ENCODE data around the gene IBSP.

The IBSP gene

GRCh38 chr4:87799301-87800113, at the start of gene IBSP:
Gene IBSP (plus strand): TSS chr4:87799554. CDS start chr4:87802362, 2,808 bp downstream.
- FAIRE-seq (no peak), DNase-seq (ENCODE audit: insufficient read length, low spot score) (no peak)

GRCh38 chr4:87749883-87750282, 49.5 kb upstream of the IBSP start:
- DNase-seq (ENCODE audit: insufficient read length, low spot score) (no peak), FAIRE-seq (no peak)

GRCh38 chr4:87758270-87758669, 41.1 kb upstream of the IBSP start:
- DNase-seq (ENCODE audit: insufficient read length, low spot score) (no peak), FAIRE-seq (no peak)

- DNase-seq (ENCODE audit: insufficient read length, low spot score), result no peak
These were observed 37.0 kb upstream of the IBSP start for GRCh38 chr4:87762311-87762710.

GRCh38 chr4:87781569-87781968, 17.8 kb upstream of the IBSP start:
- FAIRE-seq, result no peak
- no peak for DNase-seq (ENCODE audit: insufficient read length, low spot score)

More at GRCh38 chr4:87762311-87762710, 37.0 kb upstream of the IBSP start:
- no peak for FAIRE-seq

DNA sequence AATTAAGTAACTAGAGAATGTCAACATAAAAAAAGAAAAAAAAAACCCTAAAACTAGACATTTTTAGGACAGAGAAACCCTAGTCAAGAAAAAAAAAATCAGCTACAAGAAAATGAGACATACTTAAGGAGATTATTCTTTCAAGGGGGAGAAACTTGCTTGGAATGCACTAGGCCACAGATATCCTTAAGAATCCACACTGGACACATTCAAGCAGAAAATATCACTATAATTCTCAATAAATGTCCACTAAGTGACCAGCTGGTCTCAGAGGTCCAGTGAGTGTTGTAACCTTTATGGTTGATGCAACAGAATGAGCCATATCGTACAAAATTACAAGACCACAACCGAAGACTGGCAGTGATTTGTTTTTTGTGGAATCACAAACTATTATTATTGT, 15.6 kb upstream of the IBSP start:
- no peak for FAIRE-seq

GRCh38 chr4:87785731-87786509, 13.4 kb upstream of the IBSP start:
- FAIRE-seq, result no peak

More for the DNA sequence above, 15.6 kb upstream of the IBSP start:
- no peak for DNase-seq (ENCODE audit: insufficient read length, low spot score)

DNA sequence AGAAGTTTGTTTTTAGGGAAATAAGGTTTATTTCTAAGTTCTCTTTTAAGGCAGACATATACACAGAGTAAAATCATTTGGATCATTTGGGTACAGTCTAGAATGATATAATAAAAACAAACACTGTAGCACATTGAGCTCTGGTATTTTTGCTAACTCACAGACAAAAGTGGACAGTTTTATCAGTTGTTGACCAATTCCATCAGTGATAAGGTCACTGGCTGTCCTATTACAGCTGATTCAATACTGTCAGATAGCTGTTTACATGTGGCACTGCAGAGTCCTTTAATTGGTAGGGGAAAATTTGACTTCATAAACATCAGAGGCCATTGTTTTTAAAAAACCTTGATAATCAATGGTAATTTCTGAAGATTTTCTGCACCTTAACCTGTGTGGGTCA, 3.5 kb downstream of the IBSP start:
- DNase-seq (ENCODE audit: insufficient read length, low spot score) (no peak), FAIRE-seq (no peak)

More at GRCh38 chr4:87785731-87786509, 13.4 kb upstream of the IBSP start:
- no peak for DNase-seq (ENCODE audit: insufficient read length, low spot score)

- DNase-seq (ENCODE audit: insufficient read length, low spot score) (no peak), FAIRE-seq (no peak)
These were observed 4.1 kb downstream of the IBSP start for GRCh38 chr4:87803421-87803820.

- FAIRE-seq (no peak), DNase-seq (ENCODE audit: insufficient read length, low spot score) (no peak)
These were observed 5.5 kb downstream of the IBSP start for GRCh38 chr4:87804871-87805270.

GRCh38 chr4:87805971-87806370, 6.6 kb downstream of the IBSP start:
- FAIRE-seq (no peak), DNase-seq (ENCODE audit: insufficient read length, low spot score) (peak; percentile 5)

GRCh38 chr4:87806520-87806919, 7.2 kb downstream of the IBSP start:
- FAIRE-seq (no peak), DNase-seq (ENCODE audit: insufficient read length, low spot score) (no peak)

DNA sequence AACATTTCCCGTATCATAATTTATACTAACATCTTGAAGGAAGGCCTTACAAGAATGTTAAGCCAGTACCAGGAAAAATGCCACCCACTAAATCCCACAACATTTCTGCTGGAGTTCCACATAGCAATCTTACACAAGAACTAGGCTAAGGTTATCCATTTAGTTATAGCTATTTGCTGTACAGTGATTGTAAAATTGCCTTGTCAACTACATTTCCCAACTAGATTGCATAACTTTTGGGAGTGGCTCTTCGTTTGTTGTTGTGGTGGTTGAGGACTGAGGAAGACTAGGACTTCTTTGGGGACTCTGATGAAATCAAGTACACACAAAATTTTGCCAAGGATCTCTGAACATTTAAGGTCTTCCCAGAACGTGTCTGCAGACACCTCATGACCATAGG, 8.0 kb downstream of the IBSP start:
- FAIRE-seq (no peak), DNase-seq (ENCODE audit: insufficient read length, low spot score) (no peak)

- DNase-seq (ENCODE audit: insufficient read length, low spot score) (no peak), FAIRE-seq (no peak)
These were observed 12.6 kb downstream of the IBSP start for GRCh38 chr4:87811977-87812376.

DNA sequence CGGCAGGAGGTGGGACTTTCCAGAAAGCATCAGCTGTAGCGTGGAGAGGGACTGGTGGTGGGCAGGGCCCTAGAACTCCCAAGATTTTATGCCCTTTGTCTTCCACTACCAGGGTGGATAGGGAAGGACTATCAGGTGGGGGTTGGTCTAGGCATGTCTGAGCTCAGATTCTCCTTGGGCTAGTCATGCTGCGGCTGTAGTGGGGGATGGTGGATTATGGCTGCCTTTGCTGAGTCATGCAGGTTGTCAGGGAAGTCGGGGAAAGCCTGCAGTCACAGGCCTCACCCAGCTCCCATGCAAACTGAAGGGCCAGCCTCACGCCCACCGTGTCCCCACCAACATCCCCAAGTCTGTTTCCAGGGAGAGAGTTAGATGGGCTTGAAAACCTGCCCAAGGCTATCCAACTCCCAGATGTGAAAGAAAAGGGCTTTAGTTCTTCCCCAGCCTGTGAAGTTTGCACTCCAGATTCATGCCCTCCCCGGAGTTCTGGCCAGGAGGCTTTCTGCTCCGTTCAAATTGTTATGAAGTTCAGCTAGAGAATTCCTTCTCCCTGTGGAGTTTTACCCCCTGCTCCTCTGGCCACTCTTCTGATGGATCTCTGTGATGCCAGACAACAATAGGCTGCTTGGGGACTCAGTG, 20.0 kb downstream of the IBSP start:
- FAIRE-seq, result no peak
- DNase-seq (ENCODE audit: insufficient read length, low spot score), result peak; percentile 2

DNA sequence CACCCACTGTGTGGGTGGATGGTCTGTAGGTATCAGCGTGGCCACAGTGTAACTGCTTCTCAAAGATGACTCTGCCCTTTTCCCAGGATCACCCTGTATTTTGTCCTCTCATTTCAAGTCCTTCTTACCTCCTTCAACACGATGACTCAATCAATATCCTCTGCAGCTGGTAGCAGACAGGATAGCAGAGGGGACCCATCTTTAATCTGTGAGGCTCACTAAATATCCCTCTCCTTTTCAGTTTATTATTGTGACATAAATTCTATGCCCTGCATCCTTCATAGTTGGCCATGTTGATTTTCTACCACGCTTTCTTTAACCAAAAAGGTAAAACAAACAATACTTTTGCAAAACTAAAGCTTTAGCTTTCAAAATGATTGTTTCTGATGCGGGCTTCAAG, 23.8 kb downstream of the IBSP start:
- no peak for DNase-seq (ENCODE audit: insufficient read length, low spot score)
- no peak for FAIRE-seq

GRCh38 chr4:87823724-87824123, 24.4 kb downstream of the IBSP start:
- DNase-seq (ENCODE audit: insufficient read length, low spot score) (no peak), FAIRE-seq (no peak)

GRCh38 chr4:87824352-87824751, 25.0 kb downstream of the IBSP start:
- no peak for FAIRE-seq
- DNase-seq (ENCODE audit: insufficient read length, low spot score), result no peak

DNA sequence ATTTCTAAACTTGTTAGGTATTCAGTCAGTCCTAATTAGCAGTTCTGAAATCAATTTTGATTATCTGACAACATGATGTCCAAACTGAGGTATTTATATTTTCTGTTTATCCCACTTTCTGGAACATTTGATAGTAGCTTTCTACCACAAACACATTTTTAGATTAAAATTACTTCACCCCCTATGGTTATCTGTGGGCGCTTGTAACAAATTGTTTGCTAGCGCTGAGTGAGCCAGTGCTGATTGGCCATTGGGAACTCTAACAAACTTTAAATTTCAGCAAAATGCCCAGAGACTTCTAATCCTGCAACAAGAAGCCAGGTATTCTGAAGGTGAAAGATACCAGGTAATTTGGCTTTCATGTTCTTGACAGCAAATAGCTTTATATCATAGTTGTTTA, 33.3 kb downstream of the IBSP start, which contains the start of gene MEPE:
Gene MEPE, plus strand, starts transcription at position 301 of the 400 bp plus-strand sequence. CDS start 1,746 bp downstream, outside the sequence.
- FAIRE-seq, result no peak

GRCh38 chr4:87834401-87834800, 35.0 kb downstream of the IBSP start:
- no peak for FAIRE-seq

More for the DNA sequence above, 33.3 kb downstream of the IBSP start, which contains the start of gene MEPE:
- no peak for DNase-seq (ENCODE audit: insufficient read length, low spot score)

GRCh38 chr4:87835197-87835596, 35.8 kb downstream of the IBSP start:
- DNase-seq (ENCODE audit: insufficient read length, low spot score), result no peak
- FAIRE-seq, result no peak

More at GRCh38 chr4:87834401-87834800, 35.0 kb downstream of the IBSP start:
- DNase-seq (ENCODE audit: insufficient read length, low spot score), result no peak

Data from HTR-8/SVneo (cell line).